B cell (primary cell): ENCODE measurements around the gene PIGB. TPM values are rescaled to one million over a fixed set of nuclear protein-coding genes. Genes with fewer than 3 reads are reported as not detected.

ENCODE experiments used
- ATAC-seq: fragments of 200-7000 bp; cut with Tn5 transposase; one replicate; pipeline ENCODE4 v1.10.0; 2021; ENCODE audit warnings: low read depth, mild to moderate bottlenecking, moderate number of reproducible peaks, moderate library complexity
- CTCF ChIA-PET: fragments of 350-600 bp; sonication (Branson Sonifier 250); formaldehyde crosslinking; loops from one replicate; lab custom pipeline; 2021; ENCODE audit warnings: antibody characterized with exemption, inconsistent platforms; lab: Charles Lee
- POLR2A ChIA-PET: fragments of 350-600 bp; sonication (Branson Sonifier 250); formaldehyde crosslinking; loops from one replicate; lab custom pipeline; 2021; ENCODE audit warnings: antibody characterized with exemption; lab: Charles Lee
- DNase-seq: peaks from one replicate; pipeline ENCODE4 v3.0.0; 2013
- H2AFZ ChIP-seq: 2 replicates; pipeline ENCODE4 v1.6.1; 2012; ENCODE audit warnings: mild to moderate bottlenecking, low read depth, low read length; ENCODE audit not compliant: insufficient read depth, poor library complexity, severe bottlenecking
- H3K27ac ChIP-seq, 2 donors: 1 replicate in 1 of 2; 2 replicates in 1 of 2; pipeline ENCODE4 v1.5.1; 2012 to 2013; ENCODE audit warnings: low read length in 2 of 2, mild to moderate bottlenecking in 2 of 2, moderate library complexity in 1 of 2
- H3K27me3 ChIP-seq, 4 experiments: fragments of 200-600 bp in 1 of 4; sonication (generic) in 1 of 4; replicated peaks in 1 of 4; 1 replicate in 2 of 4; 2 replicates in 2 of 4; pipeline versions ENCODE4 v1.6.1 to v1.7.0; 2013 to 2016; ENCODE audit warnings: low read length in 3 of 4, mild to moderate bottlenecking in 2 of 4, mixed read lengths in 1 of 4, moderate library complexity in 1 of 4; ENCODE audit not compliant: insufficient read depth in 4 of 4, control insufficient read depth in 3 of 4; ENCODE audit errors: control extremely low read depth in 1 of 4
- H3K36me3 ChIP-seq, 2 experiments: replicated peaks in 1 of 2; 1 replicate in 1 of 2; 2 replicates in 1 of 2; pipeline versions ENCODE4 v1.6.1 to v1.7.1; 2013; ENCODE audit warnings: low read length in 1 of 2; ENCODE audit not compliant: insufficient read depth in 2 of 2, control insufficient read depth in 1 of 2; ENCODE audit errors: control extremely low read depth in 1 of 2, extremely low read depth in 1 of 2
- H3K4me1 ChIP-seq, 2 donors: fragments of 200-600 bp in 1 of 2; sonication (generic) in 1 of 2; 1 replicate in 1 of 2; 2 replicates in 1 of 2; pipeline versions ENCODE4 v1.5.1 to v1.6.1; 2013 to 2017; ENCODE audit warnings: low read length in 2 of 2; ENCODE audit not compliant: control insufficient read depth in 2 of 2, insufficient read depth in 2 of 2
- H3K4me2 ChIP-seq: replicated peaks from 2 replicates; pipeline ENCODE3; 2012; ENCODE audit warnings: mild to moderate bottlenecking, low read depth, low read length; ENCODE audit not compliant: poor library complexity, severe bottlenecking
- H3K4me3 ChIP-seq, 5 experiments: fragments of 200-600 bp in 1 of 5; sonication (generic) in 1 of 5; 1 replicate in 3 of 5; 2 replicates in 2 of 5; pipeline versions ENCODE4 v1.5.1 to v1.7.0; 2011 to 2016; ENCODE audit warnings: low read length in 4 of 5, mild to moderate bottlenecking in 4 of 5, low read depth in 2 of 5, control low read depth in 1 of 5, moderate library complexity in 1 of 5; ENCODE audit not compliant: insufficient read depth in 1 of 5; ENCODE audit errors: control extremely low read depth in 1 of 5, extremely low read depth in 1 of 5
- H3K79me2 ChIP-seq: fragments of 200-600 bp; sonication (generic); one replicate; pipeline ENCODE4 v1.6.0; 2016; ENCODE audit warnings: low read length; ENCODE audit not compliant: control insufficient read depth, insufficient read depth
- H3K9ac ChIP-seq: fragments of 200-600 bp; sonication (generic); 2 replicates; pipeline ENCODE4 v1.6.1; 2017; ENCODE audit warnings: mild to moderate bottlenecking, low read length, moderate library complexity
- H3K9me3 ChIP-seq, 3 donors: one replicate each; pipeline versions ENCODE4 v1.6.1 to v1.7.1; 2013; ENCODE audit warnings: low read length in 2 of 3; ENCODE audit not compliant: control insufficient read depth in 2 of 3, insufficient read depth in 1 of 3; ENCODE audit errors: control extremely low read depth in 1 of 3
- H4K20me1 ChIP-seq: 2 replicates; pipeline ENCODE4 v1.6.0; 2012; ENCODE audit warnings: mild to moderate bottlenecking, low read length; ENCODE audit not compliant: insufficient read depth, control insufficient read depth, poor library complexity, severe bottlenecking
- H3K27ac Mint-ChIP-seq: one replicate; pipeline ENCODE4 v1.8.0; 2021; ENCODE audit warnings: mixed read lengths
- H3K27me3 Mint-ChIP-seq: one replicate; pipeline ENCODE4 v1.8.0; 2021; ENCODE audit warnings: mixed read lengths
- H3K4me1 Mint-ChIP-seq: one replicate; pipeline ENCODE4 v1.8.0; 2021; ENCODE audit warnings: mixed read lengths
- H3K4me3 Mint-ChIP-seq: one replicate; pipeline ENCODE4 v1.8.0; 2021; ENCODE audit warnings: mixed read lengths
- H3K9me3 Mint-ChIP-seq: one replicate; pipeline ENCODE4 v1.8.0; 2022; ENCODE audit warnings: mixed read lengths; ENCODE audit not compliant: insufficient read depth
- EZH2 ChIP-seq: IDR thresholded peaks from 2 replicates; pipeline ENCODE4 v1.6.1; 2012; ENCODE audit warnings: borderline replicate concordance, low read depth, mild to moderate bottlenecking, moderate library complexity, low read length; ENCODE audit not compliant: insufficient read depth, poor library complexity, severe bottlenecking
- WGBS: methylation state at CpG from one replicate; pipeline ENCODE4 v1.1.5; 2013; ENCODE audit warnings: missing lambda C conversion rate; ENCODE audit not compliant: insufficient coverage; 5-methylcytosine and 5-hydroxymethylcytosine counted together
- intact Hi-C: fragments of 100-400 bp; cut with micrococcal nuclease; formaldehyde crosslinking; loops from one replicate; pipeline ENCODE4 v1.10.0; 2022
- polyA plus RNA-seq: library from polyadenylated mRNA; depleted of rRNA; stranded (reverse); fragments of >200 nt; gene quantifications from 2 replicates; pipeline ENCODE4 v1.2.3, GENCODE V29; 2012
- total RNA-seq, 2 donors: library from RNA; stranded (reverse); fragments of 120-200 nt in 1 of 2; gene quantifications; 1 replicate in 1 of 2; 2 replicates in 1 of 2; pipeline versions ENCODE4 v1.2.3 to v1.2.4, GENCODE V29; 2013 to 2022
- TF ChIP-seq, protein P1 (sequence below): fragments of 200-600 bp; IDR thresholded peaks from one replicate; pipeline ENCODE4 v1.8.0; 2022; ENCODE audit warnings: antibody characterized with exemption, mild to moderate bottlenecking

The PIGB gene
- total and polyA plus RNA-seq, 2 donors (not counting 1 experiment from before 2014, with no cell fraction given), result 21.1 to 41.7 TPM

DNA sequence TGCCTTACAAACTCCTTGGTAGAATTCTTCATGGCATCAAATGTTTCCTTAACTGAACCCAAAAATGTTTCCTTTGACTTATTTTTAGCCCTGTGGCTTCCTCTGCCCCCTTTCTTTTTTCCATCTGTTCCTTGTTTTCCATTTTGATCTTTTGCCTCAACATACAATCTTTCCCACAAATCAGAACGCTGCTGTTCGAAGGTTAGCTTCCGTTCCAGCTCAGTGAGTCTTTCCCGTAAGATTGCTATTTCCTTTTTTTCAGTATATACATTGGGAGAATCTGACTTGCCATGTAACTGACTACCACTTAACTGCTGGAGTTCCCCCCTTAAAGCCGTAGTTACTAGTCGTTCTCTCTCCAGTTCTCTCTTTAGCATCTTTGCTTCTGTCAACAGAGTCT, 41.2 kb downstream of the PIGB start:
- Histone ChIP-seq H3K4me3 (no peak overlapping the region), H3K9ac (no peak overlapping the region), H3K9me3 (no peaks in the 10 kb centered on the region), H4K20me1 (no peaks in the 10 kb centered on the region), H3K4me1 (no peaks in the 10 kb centered on the region), H3K36me3 (peaks cover 3 to 17% of the 10 kb centered on the region in 2 experiments), H3K4me2 (no peak overlapping the region), H2AFZ (no peak overlapping the region), H3K79me2 (no peaks in the 10 kb centered on the region), H3K27ac (peak overlapping the region in 1 of 2 donors; percentile 32), H3K27me3 (no peaks in the 10 kb centered on the region)
- H3K4me3 Mint-ChIP-seq, result no peak overlapping the region
- H3K27ac Mint-ChIP-seq, result no peak overlapping the region
- TF ChIP-seq, protein P1, sequence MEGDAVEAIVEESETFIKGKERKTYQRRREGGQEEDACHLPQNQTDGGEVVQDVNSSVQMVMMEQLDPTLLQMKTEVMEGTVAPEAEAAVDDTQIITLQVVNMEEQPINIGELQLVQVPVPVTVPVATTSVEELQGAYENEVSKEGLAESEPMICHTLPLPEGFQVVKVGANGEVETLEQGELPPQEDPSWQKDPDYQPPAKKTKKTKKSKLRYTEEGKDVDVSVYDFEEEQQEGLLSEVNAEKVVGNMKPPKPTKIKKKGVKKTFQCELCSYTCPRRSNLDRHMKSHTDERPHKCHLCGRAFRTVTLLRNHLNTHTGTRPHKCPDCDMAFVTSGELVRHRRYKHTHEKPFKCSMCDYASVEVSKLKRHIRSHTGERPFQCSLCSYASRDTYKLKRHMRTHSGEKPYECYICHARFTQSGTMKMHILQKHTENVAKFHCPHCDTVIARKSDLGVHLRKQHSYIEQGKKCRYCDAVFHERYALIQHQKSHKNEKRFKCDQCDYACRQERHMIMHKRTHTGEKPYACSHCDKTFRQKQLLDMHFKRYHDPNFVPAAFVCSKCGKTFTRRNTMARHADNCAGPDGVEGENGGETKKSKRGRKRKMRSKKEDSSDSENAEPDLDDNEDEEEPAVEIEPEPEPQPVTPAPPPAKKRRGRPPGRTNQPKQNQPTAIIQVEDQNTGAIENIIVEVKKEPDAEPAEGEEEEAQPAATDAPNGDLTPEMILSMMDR, result no peak
- TF ChIP-seq EZH2, result no peak
- peaks cover 2% of the 10 kb centered on the region for H3K4me1 Mint-ChIP-seq
- ChIA-PET CTCF (interaction anchor here (0.9 kb wide), 1 partner anchor 75 kb away, joined by 4 read pairs; no protein-coding TSS in a partner anchor), POLR2A (no interaction called here)
- WGBS, result 13% methylated on average over 2 of the region's 6 CpGs
- no peaks in the 10 kb centered on the region for H3K9me3 Mint-ChIP-seq
- DNase-seq (no peak), ATAC-seq (no peak)
- no peaks in the 10 kb centered on the region for H3K27me3 Mint-ChIP-seq
- intact Hi-C loops, result no loop called here

DNA sequence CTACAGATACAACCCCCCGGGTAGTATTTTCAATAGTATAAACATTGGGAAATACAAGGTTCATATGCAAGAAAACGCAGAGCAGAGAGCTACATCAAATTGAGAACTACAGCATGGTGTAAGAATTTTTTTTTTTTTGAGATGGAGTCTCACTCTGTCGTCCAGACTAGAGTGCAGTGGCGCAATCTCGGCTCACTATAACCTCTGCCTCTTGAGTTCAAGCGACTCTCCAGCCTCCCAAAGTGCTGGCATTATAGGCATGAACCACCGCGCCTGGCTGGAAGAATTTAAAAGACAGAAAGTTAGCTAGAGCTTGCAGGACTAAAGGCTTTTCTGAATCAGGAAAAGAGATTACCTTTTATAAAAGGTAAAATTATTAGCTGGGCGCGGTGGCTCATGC, 42.0 kb downstream of the PIGB start:
- no peak overlapping the region for H3K4me3 ChIP-seq
- no peaks in the 10 kb centered on the region for H3K4me1 ChIP-seq
- H3K9ac ChIP-seq, result no peak overlapping the region
- no peak overlapping the region for H3K4me3 Mint-ChIP-seq
- no CpG with 5 or more reads among the region's 10 CpGs for WGBS
- H2AFZ ChIP-seq, result no peak overlapping the region
- intact Hi-C loops, result no loop called here
- CTCF ChIA-PET, result interaction anchor here (0.6 to 0.9 kb wide), 2 partner anchors 75 to 773 kb away, joined by 3 to 4 read pairs; no protein-coding TSS in a partner anchor
- H3K27ac Mint-ChIP-seq, result no peak overlapping the region
- H3K36me3 ChIP-seq, result peaks cover 3 to 17% of the 10 kb centered on the region in 2 experiments
- H3K27ac ChIP-seq, result no peak overlapping the region
- no peaks in the 10 kb centered on the region for H3K27me3 Mint-ChIP-seq
- POLR2A ChIA-PET, result no interaction called here
- no peaks in the 10 kb centered on the region for H3K27me3 ChIP-seq
- H3K4me2 ChIP-seq, result no peak overlapping the region
- peaks cover 2% of the 10 kb centered on the region for H3K4me1 Mint-ChIP-seq
- no peak for TF ChIP-seq EZH2
- TF ChIP-seq, protein P1, result no peak
- no peaks in the 10 kb centered on the region for H3K9me3 Mint-ChIP-seq
- H4K20me1 ChIP-seq, result no peaks in the 10 kb centered on the region
- no peaks in the 10 kb centered on the region for H3K79me2 ChIP-seq
- no peak for ATAC-seq
- no peaks in the 10 kb centered on the region for H3K9me3 ChIP-seq
- DNase-seq, result no peak
